H1 (cell line): ENCODE results near the gene ROR1. TPM values are rescaled to one million over a fixed set of nuclear protein-coding genes. Genes with fewer than 3 reads are reported as not detected.

ENCODE experiments used
- CTCF ChIA-PET: fragments of 300-600 bp; sonication (Branson Sonifier 250); formaldehyde crosslinking; loops from one replicate; lab custom pipeline; 2021; ENCODE audit not compliant: partially characterized antibody; lab: Charles Lee
- POLR2A ChIA-PET: fragments of 300-600 bp; sonication (Branson Sonifier 250); formaldehyde crosslinking; loops from one replicate; lab custom pipeline; 2021; ENCODE audit warnings: inconsistent platforms; ENCODE audit not compliant: partially characterized antibody; lab: Charles Lee
- DNase-seq, 2 experiments: peaks; one replicate each; pipeline versions ENCODE4 v3.0.0 to v3.0.0-alpha.2; 2010 to 2022; ENCODE audit warnings: low spot score in 2 of 2, low read depth in 1 of 2, mixed read lengths in 1 of 2
- FAIRE-seq: peaks from 2 replicates; lab custom pipeline; 2011; peaks lifted over from hg19 to GRCh38; lab: Jason Lieb, UNC
- H2AFZ ChIP-seq: 2 replicates; pipeline ENCODE4 v1.8.1; 2012; ENCODE audit warnings: low read length, inconsistent platforms
- H2AK5ac ChIP-seq: 2 replicates; pipeline ENCODE4 v1.6.1; 2013; ENCODE audit warnings: low read depth, low read length
- H2BK120ac ChIP-seq: replicated peaks from 2 replicates; pipeline ENCODE3; 2013; ENCODE audit warnings: low read depth, low read length, inconsistent platforms
- H2BK12ac ChIP-seq: 2 replicates; pipeline ENCODE4 v1.6.1; 2013; ENCODE audit warnings: low read depth, low read length
- H2BK15ac ChIP-seq: 2 replicates; pipeline ENCODE4 v1.6.1; 2013; ENCODE audit warnings: low read length
- H2BK20ac ChIP-seq: 2 replicates; pipeline ENCODE4 v1.6.1; 2013; ENCODE audit warnings: low read length
- H2BK5ac ChIP-seq: 2 replicates; pipeline ENCODE4 v1.6.1; 2013; ENCODE audit warnings: low read depth, low read length
- H3K14ac ChIP-seq: 2 replicates; pipeline ENCODE4 v1.6.1; 2013; ENCODE audit warnings: inconsistent platforms; ENCODE audit not compliant: insufficient read length
- H3K18ac ChIP-seq: 2 replicates; pipeline ENCODE4 v1.6.1; 2013; ENCODE audit warnings: low read length; ENCODE audit errors: extremely low read depth
- H3K23ac ChIP-seq: 2 replicates; pipeline ENCODE4 v1.6.1; 2013; ENCODE audit warnings: inconsistent platforms; ENCODE audit not compliant: insufficient read length
- H3K23me2 ChIP-seq: 2 replicates; pipeline ENCODE4 v1.6.1; 2013; ENCODE audit warnings: low read depth, low read length
- H3K27ac ChIP-seq: 2 replicates; pipeline ENCODE4 v1.6.1; 2011; ENCODE audit warnings: low read depth, low read length, inconsistent platforms
- H3K27me3 ChIP-seq, 4 experiments: replicated peaks in 1 of 4; 1 replicate in 1 of 4; 2 replicates in 3 of 4; pipeline versions ENCODE4 v1.6.1 to v1.8.1; 2011 to 2013; ENCODE audit warnings: low read length in 3 of 4, mild to moderate bottlenecking in 3 of 4, inconsistent platforms in 2 of 4, mixed read lengths in 2 of 4, moderate library complexity in 1 of 4; ENCODE audit not compliant: control insufficient read depth in 3 of 4, insufficient read depth in 3 of 4; ENCODE audit errors: extremely low read depth in 1 of 4
- H3K36me3 ChIP-seq, 4 experiments: 2 replicates each; pipeline versions ENCODE4 v1.6.1 to v1.8.1; 2011 to 2013; ENCODE audit warnings: mild to moderate bottlenecking in 4 of 4, low read length in 3 of 4, moderate library complexity in 2 of 4, control low read depth in 1 of 4, inconsistent platforms in 1 of 4; ENCODE audit not compliant: insufficient read depth in 4 of 4, control insufficient read depth in 2 of 4
- H3K4ac ChIP-seq: replicated peaks from 2 replicates; pipeline ENCODE3; 2013; ENCODE audit warnings: low read length, low read depth, mixed read lengths, inconsistent platforms; ENCODE audit not compliant: insufficient read length
- H3K4me1 ChIP-seq, 4 experiments: replicated peaks in 1 of 4; 1 replicate in 1 of 4; 2 replicates in 3 of 4; pipeline versions ENCODE4 v1.6.1 to v1.8.1; 2011 to 2013; ENCODE audit warnings: low read length in 3 of 4, inconsistent platforms in 2 of 4, mixed read lengths in 1 of 4; ENCODE audit not compliant: insufficient read depth in 4 of 4, control insufficient read depth in 3 of 4
- H3K4me2 ChIP-seq, 2 experiments: 2 replicates each; pipeline versions ENCODE4 v1.6.1 to v1.8.1; 2011 to 2013; ENCODE audit warnings: low read depth in 2 of 2, low read length in 2 of 2, control low read depth in 1 of 2, inconsistent platforms in 1 of 2, mild to moderate bottlenecking in 1 of 2; ENCODE audit not compliant: insufficient read depth in 1 of 2
- H3K4me3 ChIP-seq, 4 experiments: fragments of 200-600, 300-600 bp in 1 of 4; sonication (generic), shearing (Covaris generic), sonication (Bioruptor Twin) in 1 of 4; 2 replicates each; pipeline versions ENCODE4 v1.5.1 to v1.8.1; 2011 to 2016; ENCODE audit warnings: low read length in 4 of 4, low read depth in 3 of 4, control low read depth in 2 of 4, inconsistent platforms in 2 of 4, mild to moderate bottlenecking in 2 of 4, mixed read lengths in 1 of 4, moderate library complexity in 1 of 4; ENCODE audit not compliant: insufficient read depth in 2 of 4; ENCODE audit errors: extremely low read depth in 1 of 4
- H3K56ac ChIP-seq: replicated peaks from 2 replicates; pipeline ENCODE3; 2013; ENCODE audit warnings: low read depth, mild to moderate bottlenecking, mixed read lengths, low read length, inconsistent platforms; ENCODE audit not compliant: insufficient read length
- H3K79me1 ChIP-seq: 2 replicates; pipeline ENCODE4 v1.6.1; 2013; ENCODE audit warnings: low read depth, low read length, control low read depth
- H3K79me2 ChIP-seq, 2 experiments: 2 replicates each; pipeline versions ENCODE4 v1.6.1 to v1.8.1; 2012 to 2013; ENCODE audit warnings: low read length in 2 of 2, mild to moderate bottlenecking in 2 of 2, inconsistent platforms in 1 of 2; ENCODE audit not compliant: insufficient read depth in 2 of 2, control insufficient read depth in 1 of 2
- H3K9ac ChIP-seq, 4 experiments: replicated peaks in 1 of 4; 1 replicate in 1 of 4; 2 replicates in 3 of 4; pipeline versions ENCODE4 v1.6.1 to v1.8.1; 2011 to 2013; ENCODE audit warnings: low read depth in 3 of 4, low read length in 3 of 4, control low read depth in 2 of 4, mild to moderate bottlenecking in 2 of 4, moderate library complexity in 2 of 4, inconsistent platforms in 1 of 4; ENCODE audit errors: extremely low read depth in 1 of 4
- H3K9me3 ChIP-seq, 2 experiments: 2 replicates each; pipeline versions ENCODE4 v1.6.1 to v1.8.1; 2012 to 2013; ENCODE audit warnings: mild to moderate bottlenecking in 2 of 2, moderate library complexity in 2 of 2, control low read depth in 1 of 2, inconsistent platforms in 1 of 2, low read depth in 1 of 2, low read length in 1 of 2, mixed read lengths in 1 of 2; ENCODE audit not compliant: insufficient read depth in 2 of 2
- H4K20me1 ChIP-seq, 2 experiments: replicated peaks in 1 of 2; 2 replicates each; pipeline versions ENCODE3 to v1.8.1; 2011 to 2013; ENCODE audit warnings: inconsistent platforms in 2 of 2, low read length in 2 of 2, mild to moderate bottlenecking in 1 of 2; ENCODE audit not compliant: insufficient read depth in 2 of 2, control insufficient read depth in 1 of 2
- H4K5ac ChIP-seq: 2 replicates; pipeline ENCODE4 v1.6.1; 2013; ENCODE audit warnings: low read length, low read depth, mixed read lengths, inconsistent platforms; ENCODE audit not compliant: insufficient read length
- H4K8ac ChIP-seq: 2 replicates; pipeline ENCODE4 v1.8.0; 2013; ENCODE audit warnings: mild to moderate bottlenecking, moderate library complexity, low read length, inconsistent platforms; ENCODE audit not compliant: insufficient read depth; ENCODE audit errors: extremely low read depth
- H4K91ac ChIP-seq: replicated peaks from 2 replicates; pipeline ENCODE3; 2013; ENCODE audit warnings: low read length, mixed read lengths, inconsistent platforms; ENCODE audit not compliant: insufficient read length
- BACH1 ChIP-seq: IDR thresholded peaks from 2 replicates; pipeline ENCODE4 v1.6.1; 2012; ENCODE audit warnings: low read length, improper control_type of control experiment
- JUN ChIP-seq: IDR thresholded peaks from 2 replicates; pipeline ENCODE4 v1.6.1; 2011; ENCODE audit warnings: low read depth, mild to moderate bottlenecking, improper control_type of control experiment, low read length
- KDM4A ChIP-seq: IDR thresholded peaks from one replicate; pipeline ENCODE4 v1.7.1; 2012; ENCODE audit warnings: low read depth, mild to moderate bottlenecking, moderate library complexity, low read length, inconsistent platforms; ENCODE audit not compliant: severe bottlenecking
- WGBS, 2 experiments: shearing (Covaris generic) in 1 of 2; methylation state at CpG; one replicate each; pipeline versions ENCODE4 v1.1.6 to v1.1.7; 2013 to 2015; ENCODE audit warnings: low lambda C conversion rate in 2 of 2, mixed read lengths in 2 of 2, inconsistent platforms in 1 of 2, low coverage in 1 of 2, missing lambda C conversion rate in 1 of 2; ENCODE audit not compliant: insufficient replicate concordance in 2 of 2, insufficient coverage in 1 of 2, insufficient read length in 1 of 2; ENCODE audit errors: extremely low coverage in 1 of 2, missing lambda C conversion rate in 1 of 2; 5-methylcytosine and 5-hydroxymethylcytosine counted together
- polyA plus RNA-seq, 7 experiments: library from polyadenylated mRNA; depleted of rRNA in 3 of 7; stranded (reverse) in 5 of 7; unstranded in 2 of 7; fragments of >200 nt in 5 of 7; fragments of 200-250 nt in 2 of 7; gene quantifications; 1 replicate in 5 of 7; 2 replicates in 1 of 7; 4 replicates in 1 of 7; pipeline versions ENCODE4 v1.2.1 to v1.2.3, GENCODE V29; 2011 to 2013; ENCODE audit warnings: missing spikeins in 2 of 7, mixed read lengths in 2 of 7
- total RNA-seq: library from RNA; stranded (reverse); fragmentation: NEBNext Ultra II Directional; extraction: Animal tissue kit (Norgen Biotek cat#: 25700); gene quantifications from 2 replicates; pipeline ENCODE4 v1.2.1, GENCODE V29; 2021

Gene ROR1
- total and polyA plus RNA-seq, 2 of the 8 experiments (the other 6 are each of a cell fraction or from before 2014, with no cell fraction given), result 33.6 to 73.6 TPM

DNA sequence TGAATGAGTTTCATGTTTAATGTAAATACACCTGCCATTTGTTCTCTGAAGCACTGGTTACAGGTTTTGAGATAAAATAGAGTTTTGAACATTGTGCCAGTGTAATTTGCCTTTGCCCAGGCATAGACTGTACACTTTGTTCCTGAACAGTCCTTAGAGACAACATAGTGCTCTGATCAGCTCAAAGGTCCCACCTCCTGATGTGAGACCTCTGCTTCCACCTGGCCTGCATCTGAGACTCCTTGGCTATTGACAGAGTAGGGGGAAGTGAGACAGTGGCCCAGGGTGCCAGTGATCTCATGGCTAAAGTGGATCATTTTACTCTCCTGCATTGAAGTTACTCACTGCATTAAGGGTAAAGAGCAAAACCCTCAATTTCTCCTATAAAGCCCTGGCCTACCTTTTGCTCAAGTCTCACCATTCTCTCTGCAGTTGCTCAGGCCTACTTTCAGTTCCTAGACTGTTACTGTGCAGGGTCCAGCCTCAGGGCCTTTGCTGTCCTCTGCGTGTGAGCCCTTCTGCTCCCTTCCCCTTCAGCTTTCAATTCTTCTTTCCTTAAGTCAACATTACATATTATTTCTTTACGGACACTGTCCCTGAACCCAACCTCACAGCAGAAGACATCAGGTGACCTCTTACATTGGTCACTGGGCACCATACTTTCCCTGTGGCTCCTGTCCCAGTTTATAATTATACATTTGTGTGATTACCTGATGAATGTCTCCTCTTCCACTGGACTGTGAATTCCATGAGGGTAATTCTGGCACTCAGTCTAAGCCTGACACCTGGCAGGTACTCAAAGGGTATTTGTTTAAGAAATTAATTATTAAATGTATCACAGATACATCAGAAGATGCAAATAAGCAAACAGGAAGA lies 142.9 kb downstream of the ROR1 start:
- H3K9ac ChIP-seq, result no peak overlapping the region
- no peak overlapping the region for H3K4me3 ChIP-seq
- H3K56ac ChIP-seq, result no peak overlapping the region
- no peak overlapping the region; the same call in 1 of the 2 replicates for H2BK15ac ChIP-seq
- H4K91ac ChIP-seq, result no peak overlapping the region
- H3K27ac ChIP-seq, result no peak overlapping the region
- H4K20me1 ChIP-seq, result peaks cover 4% of the 10 kb centered on the region in 2 experiments
- H2BK12ac ChIP-seq, result no peak overlapping the region
- no peak overlapping the region for H2AFZ ChIP-seq
- no peak for FAIRE-seq
- H3K36me3 ChIP-seq, result no peaks in the 10 kb centered on the region
- H2BK120ac ChIP-seq, result no peak overlapping the region
- no peak overlapping the region for H4K5ac ChIP-seq
- H4K8ac ChIP-seq, result no peak overlapping the region
- no peaks in the 10 kb centered on the region for H3K23me2 ChIP-seq
- H3K79me1 ChIP-seq, result peaks cover 14% of the 10 kb centered on the region; the same call in 1 of the 2 replicates
- WGBS, 2 experiments, result 92% methylated on average over 2 of the region's 2 CpGs; no CpG with 5 or more reads in 1 of the 2 experiments
- CTCF ChIA-PET, result interaction anchor here (0.7 to 6.9 kb wide), 9 partner anchors 11 to 242 kb away, joined by 4 to 74 read pairs (median 19); no protein-coding TSS in a partner anchor
- no peak overlapping the region for H2AK5ac ChIP-seq
- peak overlapping the region; percentile 38; the same call in 1 of the 2 replicates for H2BK20ac ChIP-seq
- H3K4me2 ChIP-seq, result no peak overlapping the region
- H3K79me2 ChIP-seq, result peaks cover 0 to 98% of the 10 kb centered on the region in 2 experiments; a peak in 3 of 4 replicates
- POLR2A ChIA-PET, result no interaction called here
- no peaks in the 10 kb centered on the region for H3K9me3 ChIP-seq
- H3K23ac ChIP-seq, result no peak overlapping the region
- no peak for DNase-seq
- H3K18ac ChIP-seq, result no peak overlapping the region
- no peak overlapping the region for H3K14ac ChIP-seq
- no peaks in the 10 kb centered on the region for H3K27me3 ChIP-seq
- H3K4me1 ChIP-seq, result peaks cover 11 to 44% (median 34%) of the 10 kb centered on the region in 4 experiments; a peak in 6 of 7 replicates
- H2BK5ac ChIP-seq, result no peak overlapping the region
- TF ChIP-seq KDM4A, result no peak
- TF ChIP-seq JUN, result no peak
- no peak for TF ChIP-seq BACH1
- H3K4ac ChIP-seq, result no peak overlapping the region
